GM12878 (cell line): ENCODE data around the gene HOTAIR. TPM values are rescaled to one million over a fixed set of nuclear protein-coding genes. Genes with fewer than 3 reads are reported as not detected.

Experiments used
- ATAC-seq: fragments of 200-7000 bp; cut with Tn5 transposase; 3 replicates; pipeline ENCODE4 v1.9.1; 2020; ENCODE audit warnings: mild to moderate bottlenecking, moderate library complexity
- BruUV-seq: library from RNA; stranded (reverse); fragments of 400-500 nt; replicated peaks from 2 replicates; lab custom pipeline; 2021; lab: Mats Ljungman, UMichigan
- CTCF ChIA-PET: fragments of 300-600 bp; sonication (Branson Sonifier 250); formaldehyde crosslinking; extraction: SDS; loops from one replicate; lab custom pipeline; 2021; ENCODE audit warnings: inconsistent platforms; lab: Yijun Ruan, JAX
- POLR2A ChIA-PET: fragments of 350-600 bp; formaldehyde crosslinking; extraction: SDS; loops from one replicate; lab custom pipeline; 2021; ENCODE audit warnings: inconsistent platforms; lab: Charles Lee
- RAD21 ChIA-PET: fragments of 300-600 bp; sonication (Branson Sonifier 250); formaldehyde crosslinking; loops from one replicate; lab custom pipeline; 2023; ENCODE audit warnings: antibody characterized with exemption; ENCODE audit not compliant: unreplicated experiment; lab: Charles Lee
- SMC1A ChIA-PET: fragments of 300-600 bp; sonication (Branson Sonifier 250); formaldehyde crosslinking; loops from one replicate; lab custom pipeline; 2023; ENCODE audit not compliant: unreplicated experiment, uncharacterized antibody; lab: Charles Lee
- DNase-seq: peaks from one replicate; pipeline ENCODE4 v3.0.0-alpha.2; 2011; ENCODE audit warnings: low read depth, low spot score
- FAIRE-seq: peaks from 3 replicates; lab custom pipeline; 2011; peaks lifted over from hg19 to GRCh38; lab: Jason Lieb, UNC
- H2AFZ ChIP-seq: 2 replicates; pipeline ENCODE4 v1.6.0; 2011; ENCODE audit warnings: low read depth, low read length, control low read depth; ENCODE audit not compliant: control insufficient read depth
- H3K27ac ChIP-seq: 2 replicates; pipeline ENCODE4 v1.5.1; 2011; ENCODE audit warnings: control low read depth; ENCODE audit not compliant: control insufficient read depth, insufficient read depth
- H3K27me3 ChIP-seq, 2 experiments: replicated peaks in 1 of 2; 2 replicates each; pipeline versions ENCODE4 v1.6.0 to v1.6.1; 2011; ENCODE audit warnings: low read length in 1 of 2; ENCODE audit not compliant: control insufficient read depth in 2 of 2, insufficient read depth in 2 of 2
- H3K36me3 ChIP-seq, 2 experiments: 2 replicates each; pipeline ENCODE4 v1.5.1; 2011; ENCODE audit warnings: low read length in 1 of 2; ENCODE audit not compliant: control insufficient read depth in 2 of 2, insufficient read depth in 2 of 2
- H3K4me1 ChIP-seq: 2 replicates; pipeline ENCODE4 v1.6.1; 2011; ENCODE audit warnings: mild to moderate bottlenecking, low read length, moderate library complexity, mixed read lengths; ENCODE audit not compliant: control insufficient read depth, insufficient read depth
- H3K4me2 ChIP-seq: 2 replicates; pipeline ENCODE4 v1.6.0; 2011; ENCODE audit warnings: control low read depth; ENCODE audit not compliant: control insufficient read depth, insufficient read depth
- H3K4me3 ChIP-seq: fragments of 200-600 bp; sonication (generic); 2 replicates; pipeline ENCODE4 v1.5.1; 2016
- H3K79me2 ChIP-seq: 2 replicates; pipeline ENCODE4 v1.6.0; 2011; ENCODE audit warnings: low read length; ENCODE audit not compliant: control insufficient read depth, insufficient read depth
- H3K9ac ChIP-seq: 2 replicates; pipeline ENCODE4 v1.8.0; 2011; ENCODE audit warnings: low read length, control low read depth, mixed read lengths; ENCODE audit not compliant: control insufficient read depth, insufficient read depth
- H3K9me3 ChIP-seq: replicated peaks from 3 replicates; pipeline ENCODE4 v1.5.1; 2011; ENCODE audit warnings: mild to moderate bottlenecking, low read length; ENCODE audit not compliant: control insufficient read depth, insufficient read depth
- H4K20me1 ChIP-seq: 2 replicates; pipeline ENCODE4 v1.6.0; 2011; ENCODE audit not compliant: control insufficient read depth, insufficient read depth
- BCL11A ChIP-seq: IDR thresholded peaks from 2 replicates; pipeline ENCODE4 v1.6.1; 2011; ENCODE audit warnings: low read depth, low read length
- CEBPB ChIP-seq, 2 experiments: fragments of 150-350 bp in 1 of 2; IDR thresholded peaks; 2 replicates each; pipeline ENCODE4 v1.6.1; 2012 to 2014; ENCODE audit warnings: low read depth in 2 of 2, low read length in 2 of 2, borderline replicate concordance in 1 of 2, inconsistent platforms in 1 of 2
- CUX1 ChIP-seq: IDR thresholded peaks from 2 replicates; pipeline ENCODE4 v1.6.1; 2012; ENCODE audit warnings: improper control_type of control experiment, low read depth, low read length; ENCODE audit not compliant: insufficient replicate concordance
- DPF2 ChIP-seq: fragments of 450-650 bp; IDR thresholded peaks from 2 replicates; pipeline ENCODE4 v1.6.1; 2017; ENCODE audit warnings: mild to moderate bottlenecking
- E2F8 ChIP-seq: fragments of 450-650 bp; IDR thresholded peaks from 2 replicates; pipeline ENCODE4 v1.6.1; 2018; ENCODE audit warnings: mild to moderate bottlenecking, low read depth, moderate library complexity; ENCODE audit not compliant: partially characterized antibody
- EZH2 ChIP-seq: IDR thresholded peaks from 2 replicates; pipeline ENCODE4 v1.6.1; 2012; ENCODE audit warnings: low read depth, mild to moderate bottlenecking, control low read depth, inconsistent platforms, low read length, borderline replicate concordance; ENCODE audit not compliant: control insufficient read depth
- IKZF2 ChIP-seq, 2 experiments: fragments of 450-650 bp; IDR thresholded peaks; 2 replicates each; pipeline ENCODE4 v1.6.1; 2017; ENCODE audit warnings: mild to moderate bottlenecking in 2 of 2, moderate library complexity in 2 of 2
- KAT2A ChIP-seq: conservative IDR thresholded peaks from 2 replicates; pipeline ENCODE4 v1.6.1; 2011; ENCODE audit warnings: low read depth, low read length; ENCODE audit not compliant: control insufficient read depth
- LARP7 ChIP-seq: fragments of 450-650 bp; IDR thresholded peaks from 2 replicates; pipeline ENCODE4 v1.6.1; 2017; ENCODE audit warnings: mild to moderate bottlenecking
- POLR2AphosphoS5 ChIP-seq: IDR thresholded peaks from 2 replicates; pipeline ENCODE4 v1.6.1; 2011; ENCODE audit warnings: mild to moderate bottlenecking, low read length, inconsistent platforms
- RB1 ChIP-seq: fragments of 450-650 bp; formaldehyde crosslinking; IDR thresholded peaks from 2 replicates; pipeline ENCODE4 v1.6.1; 2017; ENCODE audit warnings: mild to moderate bottlenecking, borderline replicate concordance
- SREBF2 ChIP-seq: IDR thresholded peaks from 2 replicates; pipeline ENCODE4 v1.6.1; 2012; ENCODE audit warnings: mild to moderate bottlenecking, low read length
- SRF ChIP-seq, 2 experiments: IDR thresholded peaks; 2 replicates each; pipeline ENCODE4 v1.6.1; 2011; ENCODE audit warnings: low read depth in 2 of 2, low read length in 2 of 2, mild to moderate bottlenecking in 1 of 2, moderate library complexity in 1 of 2
- STAT1 ChIP-seq: fragments of 450-650 bp; conservative IDR thresholded peaks from 2 replicates; pipeline ENCODE4 v1.6.1; 2014; ENCODE audit warnings: antibody characterized with exemption, mild to moderate bottlenecking
- ZNF274 ChIP-seq: IDR thresholded peaks from one replicate; pipeline ENCODE4 v1.8.0; 2011; ENCODE audit not compliant: insufficient read length, insufficient read depth
- WGBS: methylation state at CpG from one replicate; pipeline ENCODE4 v1.1.6; 2016; ENCODE audit warnings: low lambda C conversion rate; ENCODE audit not compliant: insufficient replicate concordance, insufficient coverage; ENCODE audit errors: missing lambda C conversion rate; 5-methylcytosine and 5-hydroxymethylcytosine counted together
- in situ Hi-C: fragments of 300-500 bp; cut with MboI; formaldehyde crosslinking; loops from 9 replicates; pipeline ENCODE4 v1.14.3; 2018; ENCODE audit warnings: mixed read lengths
- intact Hi-C: fragments of 100-400 bp; cut with micrococcal nuclease; formaldehyde crosslinking; loops from one replicate; pipeline ENCODE4 v1.14.2; 2022; ENCODE audit not compliant: unreplicated experiment
- polyA plus RNA-seq, 11 experiments: library from polyadenylated mRNA; depleted of rRNA in 4 of 11; unstranded in 6 of 11; stranded (reverse) in 5 of 11; fragments of >200 nt; fragmentation: Nextera tagmentation in 4 of 11; fragmentation: Illumina TruSeq in 1 of 11; extraction: Ambion mirVana in 4 of 11; extraction: Trizol in 1 of 11; gene quantifications; 1 replicate in 1 of 11; 2 replicates in 10 of 11; pipeline versions ENCODE4 v1.2.1 to v1.2.3, GENCODE V29; 2011 to 2016; ENCODE audit warnings: inconsistent platforms in 2 of 11, missing spikeins in 2 of 11, low read depth in 1 of 11
- total RNA-seq, 4 experiments: library from RNA; depleted of rRNA in 3 of 4; stranded (reverse); fragments of >200 nt in 3 of 4; fragmentation: Illumina TruSeq in 1 of 4; extraction: Trizol in 1 of 4; gene quantifications; 2 replicates each; pipeline versions ENCODE4 v1.2.1 to v1.2.3, GENCODE V29; 2013 to 2021

The HOTAIR gene
- total and polyA plus RNA-seq, 10 of the 15 experiments (the other 5 are each of a cell fraction or from before 2014, with no cell fraction given) = not detected

- TF ChIP-seq E2F8 = no peak
- TF ChIP-seq STAT1 = no peak
Observed at GRCh38 chr12:53932915-53933314, 41.8 kb downstream of the HOTAIR start (continued).

GRCh38 chr12:53931844-53932581, 42.7 kb downstream of the HOTAIR start:
- RAD21 ChIA-PET = no interaction called here
- Histone ChIP-seq H3K4me1 (no peaks in the 10 kb centered on the region), H3K36me3 (no peaks in the 10 kb centered on the region), H3K27ac (no peak overlapping the region), H3K9ac (no peak overlapping the region), H3K9me3 (no peaks in the 10 kb centered on the region), H3K4me3 (no peak overlapping the region), H2AFZ (no peak overlapping the region), H3K27me3 (peaks cover 19 to 44% of the 10 kb centered on the region in 2 experiments), H4K20me1 (no peaks in the 10 kb centered on the region; the same call in 1 of the 2 replicates), H3K4me2 (no peak overlapping the region), H3K79me2 (no peaks in the 10 kb centered on the region)
- FAIRE-seq (no peak), DNase-seq (no peak), ATAC-seq (no peak)
- intact Hi-C loops (no loop called here), in situ Hi-C loops (no loop called here)
- BruUV-seq = no TSS peak
- CTCF ChIA-PET = interaction anchor here (1.1 to 1.2 kb wide), 2 partner anchors 53 to 140 kb away, joined by 3 to 4 read pairs; partner anchors contain the start of gene HOXC10
- SMC1A ChIA-PET = interaction anchor here (1.3 kb wide), 1 partner anchor 9 kb away, joined by 3 read pairs; no protein-coding TSS in a partner anchor
- POLR2A ChIA-PET = no interaction called here
- WGBS = 21% methylated on average over 4 of the region's 4 CpGs
- TF ChIP-seq DPF2 (no peak), BCL11A (no peak), POLR2AphosphoS5 (no peak), LARP7 (no peak), CEBPB (IDR thresholded peaks at IDR 0.05; ENCODE audit: borderline replicate concordance in 1 of 2, low read depth in 2 of 2, low read length in 2 of 2) (no peak), ZNF274 (no peak), EZH2 (no peak), IKZF2 (IDR thresholded peaks at IDR 0.05) (no peak), CUX1 (no peak), RB1 (no peak), KAT2A (no peak), SREBF2 (no peak), SRF (IDR thresholded peaks at IDR 0.05; ENCODE audit: low read depth in 2 of 2, low read length in 2 of 2) (no peak)
